ENCODE data around the gene EPHA1. TPM values are rescaled to one million over a fixed set of nuclear protein-coding genes. Genes with fewer than 3 reads are reported as not detected.

EPHA1 gene
- polyA plus RNA-seq, 1 of the 3 experiments (the other 2 are of a cell fraction) = 0.49 TPM

- Histone ChIP-seq H3K36me3 (replicated peaks in 1 of 2; ENCODE audit: control insufficient read depth in 1 of 2, insufficient read depth in 2 of 2, low read length in 1 of 2) (peaks cover 36 to 59% of the 10 kb centered on the region in 2 experiments), H3K27me3 (ENCODE audit: insufficient read depth) (no peaks in the 10 kb centered on the region), H3K9ac (peak overlapping the region; percentile 99), H3F3A (replicated peaks; ENCODE audit: insufficient read depth) (peaks cover 37% of the 10 kb centered on the region), H3K4me2 (peak overlapping the region; percentile 100), H3K79me2 (ENCODE audit: insufficient read depth) (peaks cover 98% of the 10 kb centered on the region), H3K27ac (ENCODE audit: low read depth in 2 of 2, low read length in 1 of 2) (peak overlapping the region; percentile 2 to 100; a peak in 3 of 4 replicates), H3K9me2 (no peaks in the 10 kb centered on the region), H2AFZ (ENCODE audit: low read depth) (no peak overlapping the region), H3K9me3 (no peaks in the 10 kb centered on the region), H3K4me1 (ENCODE audit: control insufficient read depth in 1 of 2, insufficient read depth in 2 of 2, low read depth in 1 of 2, low read length in 1 of 2) (peaks cover 23 to 51% of the 10 kb centered on the region in 2 experiments; a peak in 3 of 4 replicates), H3K4me3 (ENCODE audit: low read depth in 2 of 2, low read length in 1 of 2) (peak overlapping the region; percentile 79 to 99; a peak in 3 of 4 replicates), H4K20me1 (ENCODE audit: insufficient read depth) (peaks cover 68% of the 10 kb centered on the region)
- POLR2A ChIA-PET = no interaction called here
- DNase-seq = no peak
- WGBS (ENCODE audit: low lambda C conversion rate) = 75% methylated on average over 1 of the region's 1 CpG
- TF ChIP-seq TAF1 (IDR thresholded peaks at IDR 0.05; ENCODE audit: borderline replicate concordance, low read depth, low read length) (no peak), NRF1 (IDR thresholded peaks at IDR 0.05; ENCODE audit: low read depth, low read length) (no peak)
- CTCF ChIA-PET = interaction anchor here (0.8 to 5.8 kb wide), 4 partner anchors 11 to 744 kb away, joined by 3 to 38 read pairs (median 8); no protein-coding TSS in a partner anchor
Observed at GRCh38 chr7:143383642-143383957, 25.1 kb downstream of the EPHA1 start.

GRCh38 chr7:143382791-143383641, 25.6 kb downstream of the EPHA1 start:
- ChIA-PET CTCF (interaction anchor here (0.8 to 5.8 kb wide), 5 partner anchors 12 to 745 kb away, joined by 3 to 38 read pairs (median 7); no protein-coding TSS in a partner anchor), POLR2A (no interaction called here)
- WGBS (ENCODE audit: low lambda C conversion rate) = 67% methylated on average over 15 of the region's 15 CpGs
- Histone ChIP-seq H3K36me3 (replicated peaks in 1 of 2; ENCODE audit: control insufficient read depth in 1 of 2, insufficient read depth in 2 of 2, low read length in 1 of 2) (peaks cover 30 to 53% of the 10 kb centered on the region in 2 experiments), H4K20me1 (ENCODE audit: insufficient read depth) (peaks cover 62% of the 10 kb centered on the region), H3K4me1 (ENCODE audit: control insufficient read depth in 1 of 2, insufficient read depth in 2 of 2, low read depth in 1 of 2, low read length in 1 of 2) (peaks cover 23 to 56% of the 10 kb centered on the region in 2 experiments; a peak in 3 of 4 replicates), H3K4me3 (ENCODE audit: low read depth in 2 of 2, low read length in 1 of 2) (peak overlapping the region; percentile 79 to 99), H3F3A (replicated peaks; ENCODE audit: insufficient read depth) (peaks cover 32% of the 10 kb centered on the region), H3K9me2 (no peaks in the 10 kb centered on the region), H3K27ac (ENCODE audit: low read depth in 2 of 2, low read length in 1 of 2) (peak overlapping the region; percentile 91 to 100), H3K9ac (peak overlapping the region; percentile 99), H3K27me3 (ENCODE audit: insufficient read depth) (no peaks in the 10 kb centered on the region), H2AFZ (ENCODE audit: low read depth) (no peak overlapping the region), H3K79me2 (ENCODE audit: insufficient read depth) (peaks cover 98% of the 10 kb centered on the region), H3K4me2 (peak overlapping the region; percentile 100), H3K9me3 (no peaks in the 10 kb centered on the region)
- TF ChIP-seq RXRA (IDR thresholded peaks at IDR 0.05; ENCODE audit: borderline replicate concordance, low read depth) (no peak), TEAD4 (IDR thresholded peaks at IDR 0.05; ENCODE audit: borderline replicate concordance, insufficient read depth) (no peak), ZBTB33 (IDR thresholded peaks at IDR 0.05; ENCODE audit: borderline replicate concordance, low read depth) (no peak), RCOR1 (IDR thresholded peaks at IDR 0.05; ENCODE audit: low read length) (no peak), SMC3 (IDR thresholded peaks at IDR 0.05; ENCODE audit: low read depth, low read length) (no peak), FOXM1 (IDR thresholded peaks at IDR 0.05; ENCODE audit: low read depth) (no peak)
- DNase-seq = no peak
